Stomach smooth muscle (tissue), 2 donors: ENCODE data around the gene SHROOM2.

Experiments used
- H3K27ac ChIP-seq: one replicate; pipeline ENCODE4 v1.7.0; 2013; ENCODE audit warnings: mild to moderate bottlenecking, low read length, inconsistent platforms
- H3K27me3 ChIP-seq, 2 donors: one replicate each; pipeline ENCODE4 v1.7.0; 2013; ENCODE audit warnings: low read length in 2 of 2; ENCODE audit not compliant: insufficient read depth in 2 of 2, control insufficient read depth in 1 of 2
- H3K36me3 ChIP-seq, 2 donors: one replicate each; pipeline ENCODE4 v1.7.0; 2013; ENCODE audit warnings: low read length in 2 of 2; ENCODE audit not compliant: control insufficient read depth in 2 of 2, insufficient read depth in 2 of 2
- H3K4me1 ChIP-seq: one replicate; pipeline ENCODE4 v1.7.0; 2013; ENCODE audit warnings: low read length; ENCODE audit not compliant: control insufficient read depth, insufficient read depth
- H3K4me3 ChIP-seq, 2 donors: one replicate each; pipeline ENCODE4 v1.7.0; 2013; ENCODE audit warnings: low read length in 2 of 2
- H3K9ac ChIP-seq, 2 donors: one replicate each; pipeline ENCODE4 v1.7.0; 2013; ENCODE audit warnings: low read length in 2 of 2, mild to moderate bottlenecking in 1 of 2
- H3K9me3 ChIP-seq, 2 donors: one replicate each; pipeline ENCODE4 v1.7.0; 2013; ENCODE audit warnings: low read length in 2 of 2; ENCODE audit not compliant: control insufficient read depth in 2 of 2
- donor health status: healthy.
- donor health status: Pancreatic carcinoma.

Gene SHROOM2

GRCh38 chrX:9882669-9883446 is 96.6 kb downstream of the SHROOM2 start:
- Histone ChIP-seq H3K36me3 (no peaks in the 10 kb centered on the region), H3K4me3 (no peak overlapping the region), H3K27me3 (peaks cover 0 to 14% of the 10 kb centered on the region in 2 donors), H3K4me1 (peaks cover 3% of the 10 kb centered on the region), H3K9me3 (no peaks in the 10 kb centered on the region), H3K9ac (no peak overlapping the region), H3K27ac (no peak overlapping the region)

- Histone ChIP-seq H3K9me3 (no peaks in the 10 kb centered on the region), H3K4me1 (peaks cover 3% of the 10 kb centered on the region), H3K27me3 (peaks cover 0 to 16% of the 10 kb centered on the region in 2 donors), H3K9ac (no peak overlapping the region), H3K36me3 (no peaks in the 10 kb centered on the region), H3K4me3 (no peak overlapping the region), H3K27ac (no peak overlapping the region)
Measured at GRCh38 chrX:9884031-9884779, 98.0 kb downstream of the SHROOM2 start.

- peaks cover 0 to 14% of the 10 kb centered on the region in 2 donors for H3K27me3 ChIP-seq
- peaks cover 3% of the 10 kb centered on the region for H3K4me1 ChIP-seq
- no peak overlapping the region for H3K4me3 ChIP-seq
- H3K27ac ChIP-seq = no peak overlapping the region
- H3K9ac ChIP-seq = no peak overlapping the region
- H3K9me3 ChIP-seq = no peaks in the 10 kb centered on the region
- H3K36me3 ChIP-seq = no peaks in the 10 kb centered on the region
Measured at GRCh38 chrX:9885150-9885549, 98.9 kb downstream of the SHROOM2 start.

GRCh38 chrX:9887659-9888297 is 101.5 kb downstream of the SHROOM2 start:
- Histone ChIP-seq H3K27ac (no peak overlapping the region), H3K36me3 (no peaks in the 10 kb centered on the region), H3K4me1 (peaks cover 3% of the 10 kb centered on the region), H3K4me3 (no peak overlapping the region), H3K27me3 (peaks cover 0 to 18% of the 10 kb centered on the region in 2 donors), H3K9ac (no peak overlapping the region), H3K9me3 (no peaks in the 10 kb centered on the region)

GRCh38 chrX:9888953-9889470 is 102.8 kb downstream of the SHROOM2 start:
- Histone ChIP-seq H3K4me1 (peaks cover 3% of the 10 kb centered on the region), H3K27ac (no peak overlapping the region), H3K27me3 (peaks cover 0 to 12% of the 10 kb centered on the region in 2 donors), H3K9ac (no peak overlapping the region), H3K9me3 (no peaks in the 10 kb centered on the region), H3K36me3 (no peaks in the 10 kb centered on the region), H3K4me3 (no peak overlapping the region)

- Histone ChIP-seq H3K27ac (no peak overlapping the region), H3K9ac (no peak overlapping the region), H3K36me3 (no peaks in the 10 kb centered on the region), H3K4me1 (no peaks in the 10 kb centered on the region), H3K27me3 (peaks cover 0 to 15% of the 10 kb centered on the region in 2 donors), H3K9me3 (no peaks in the 10 kb centered on the region), H3K4me3 (no peak overlapping the region)
Measured at GRCh38 chrX:9890681-9891091, 104.5 kb downstream of the SHROOM2 start.

- Histone ChIP-seq H3K4me1 (peaks cover 3% of the 10 kb centered on the region), H3K27ac (no peak overlapping the region), H3K9ac (no peak overlapping the region), H3K27me3 (peaks cover 0 to 8% of the 10 kb centered on the region in 2 donors), H3K36me3 (no peaks in the 10 kb centered on the region), H3K4me3 (no peak overlapping the region), H3K9me3 (no peaks in the 10 kb centered on the region)
Measured at GRCh38 chrX:9895225-9895912, 109.1 kb downstream of the SHROOM2 start.

GRCh38 chrX:9897761-9898161 is 111.5 kb downstream of the SHROOM2 start:
- H3K36me3 ChIP-seq = no peaks in the 10 kb centered on the region
- peaks cover 3% of the 10 kb centered on the region for H3K4me1 ChIP-seq
- no peak overlapping the region for H3K27ac ChIP-seq
- H3K4me3 ChIP-seq = no peak overlapping the region
- no peak overlapping the region for H3K9ac ChIP-seq
- peaks cover 0 to 5% of the 10 kb centered on the region in 2 donors for H3K27me3 ChIP-seq
- H3K9me3 ChIP-seq = no peaks in the 10 kb centered on the region

- no peak overlapping the region for H3K9ac ChIP-seq
- H3K36me3 ChIP-seq = no peaks in the 10 kb centered on the region
- peaks cover 0 to 3% of the 10 kb centered on the region in 2 donors for H3K27me3 ChIP-seq
- H3K27ac ChIP-seq = no peak overlapping the region
- H3K4me1 ChIP-seq = peaks cover 3% of the 10 kb centered on the region
- no peak overlapping the region for H3K4me3 ChIP-seq
- H3K9me3 ChIP-seq = no peaks in the 10 kb centered on the region
Measured at GRCh38 chrX:9899640-9900111, 113.4 kb downstream of the SHROOM2 start.

- peaks cover 3% of the 10 kb centered on the region for H3K4me1 ChIP-seq
- H3K9me3 ChIP-seq = no peaks in the 10 kb centered on the region
- no peak overlapping the region for H3K9ac ChIP-seq
- H3K27ac ChIP-seq = no peak overlapping the region
- H3K4me3 ChIP-seq = no peak overlapping the region
- no peaks in the 10 kb centered on the region for H3K36me3 ChIP-seq
- H3K27me3 ChIP-seq = peaks cover 0 to 9% of the 10 kb centered on the region in 2 donors
Measured at GRCh38 chrX:9902656-9903055, 116.4 kb downstream of the SHROOM2 start.
